Endothelial cell of umbilical vein (primary cell): ENCODE measurements around the gene SRD5A1. TPM values are rescaled to one million over a fixed set of nuclear protein-coding genes. Genes with fewer than 3 reads are reported as not detected.
A peak's percentile ranks its signal among the peaks of the same experiment; 100 is the strongest.

ENCODE experiments used
- BruUV-seq: library from RNA; stranded (reverse); fragments of 400-500 nt; replicated peaks from 2 replicates; lab custom pipeline; 2021; lab: Mats Ljungman, UMichigan
- CTCF ChIA-PET: fragments of 300-600, 350-600 bp; sonication (Branson Sonifier 250); formaldehyde crosslinking; loops from one replicate; lab custom pipeline; 2021; ENCODE audit warnings: antibody characterized with exemption, inconsistent platforms; lab: Charles Lee
- POLR2A ChIA-PET: fragments of 300-600, 350-600 bp; sonication (Branson Sonifier 250); formaldehyde crosslinking; loops from one replicate; lab custom pipeline; 2021; ENCODE audit warnings: antibody characterized with exemption, inconsistent platforms; lab: Charles Lee
- DNase-seq: peaks from one replicate; pipeline ENCODE4 v3.0.0-alpha.2; 2011; ENCODE audit warnings: low read depth, low spot score
- FAIRE-seq: peaks from 2 replicates; lab custom pipeline; 2011; peaks lifted over from hg19 to GRCh38; lab: Jason Lieb, UNC
- H2AFZ ChIP-seq: 2 replicates; pipeline ENCODE4 v1.6.0; 2012; ENCODE audit warnings: low read depth, low read length, control low read depth, inconsistent platforms
- H3K27ac ChIP-seq: 2 replicates; pipeline ENCODE4 v1.5.1; 2011; ENCODE audit warnings: low read depth, mild to moderate bottlenecking, control low read depth, low read length, moderate library complexity; ENCODE audit not compliant: insufficient read depth
- H3K27me3 ChIP-seq, 2 experiments: 2 replicates each; pipeline versions ENCODE4 v1.6.0 to v1.6.1; 2011; ENCODE audit warnings: low read length in 2 of 2, mixed read lengths in 1 of 2; ENCODE audit not compliant: control insufficient read depth in 2 of 2, insufficient read depth in 2 of 2
- H3K36me3 ChIP-seq, 2 experiments: 2 replicates in 1 of 2; 3 replicates in 1 of 2; pipeline ENCODE4 v1.5.1; 2011; ENCODE audit warnings: low read length in 2 of 2, mild to moderate bottlenecking in 1 of 2, moderate library complexity in 1 of 2; ENCODE audit not compliant: control insufficient read depth in 2 of 2, insufficient read depth in 2 of 2; ENCODE audit errors: extremely low read depth in 1 of 2
- H3K4me1 ChIP-seq: 3 replicates; pipeline ENCODE4 v1.5.1; 2011; ENCODE audit warnings: mild to moderate bottlenecking, low read length; ENCODE audit not compliant: control insufficient read depth, insufficient read depth; ENCODE audit errors: extremely low read depth
- H3K4me2 ChIP-seq: 2 replicates; pipeline ENCODE4 v1.6.1; 2011; ENCODE audit warnings: low read length, control low read depth, mixed read lengths; ENCODE audit not compliant: insufficient read depth
- H3K4me3 ChIP-seq, 3 experiments: fragments of 200-600 bp in 1 of 3; sonication (generic), shearing (Covaris generic) in 1 of 3; replicated peaks in 1 of 3; 2 replicates each; pipeline ENCODE4 v1.5.1; 2011 to 2016; ENCODE audit warnings: control low read depth in 3 of 3, low read length in 3 of 3, mild to moderate bottlenecking in 2 of 3, inconsistent platforms in 1 of 3, low read depth in 1 of 3, moderate library complexity in 1 of 3; ENCODE audit not compliant: insufficient read depth in 1 of 3
- H3K79me2 ChIP-seq: 2 replicates; pipeline ENCODE4 v1.6.0; 2012; ENCODE audit warnings: low read length, inconsistent platforms; ENCODE audit not compliant: control insufficient read depth, insufficient read depth
- H3K9ac ChIP-seq: replicated peaks from 2 replicates; pipeline ENCODE3; 2011; ENCODE audit warnings: low read length, control low read depth; ENCODE audit not compliant: insufficient read depth; ENCODE audit errors: extremely low read depth
- H3K9me1 ChIP-seq: replicated peaks from 3 replicates; pipeline ENCODE4 v1.6.0; 2011; ENCODE audit warnings: mild to moderate bottlenecking, low read length; ENCODE audit not compliant: control insufficient read depth, insufficient read depth; ENCODE audit errors: extremely low read depth
- H3K9me3 ChIP-seq: replicated peaks from 2 replicates; pipeline ENCODE4 v1.5.1; 2012; ENCODE audit warnings: low read length, inconsistent platforms; ENCODE audit not compliant: control insufficient read depth, insufficient read depth
- H4K20me1 ChIP-seq: replicated peaks from 2 replicates; pipeline ENCODE3; 2011; ENCODE audit warnings: mild to moderate bottlenecking, low read length; ENCODE audit not compliant: control insufficient read depth, insufficient read depth; ENCODE audit errors: extremely low read depth
- EZH2 ChIP-seq: IDR thresholded peaks from 2 replicates; pipeline ENCODE4 v1.6.1; 2012; ENCODE audit warnings: borderline replicate concordance, low read depth, mild to moderate bottlenecking, moderate library complexity, low read length, inconsistent platforms; ENCODE audit not compliant: severe bottlenecking
- FOS ChIP-seq: IDR thresholded peaks from 2 replicates; pipeline ENCODE4 v1.6.1; 2011; ENCODE audit warnings: mild to moderate bottlenecking, low read length, moderate library complexity, borderline replicate concordance; ENCODE audit not compliant: insufficient read depth
- GATA2 ChIP-seq: IDR thresholded peaks from 2 replicates; pipeline ENCODE4 v1.7.0; 2011; ENCODE audit warnings: low read depth, mild to moderate bottlenecking, moderate library complexity, mixed read lengths, low read length; ENCODE audit not compliant: insufficient read length, insufficient read depth
- JUN ChIP-seq: IDR thresholded peaks from 2 replicates; pipeline ENCODE4 v1.6.1; 2011; ENCODE audit warnings: borderline replicate concordance, low read depth; ENCODE audit not compliant: insufficient read length, insufficient read depth
- MAX ChIP-seq: IDR thresholded peaks from 2 replicates; pipeline ENCODE4 v1.6.1; 2011; ENCODE audit not compliant: insufficient read depth, insufficient read length
- MYC ChIP-seq: IDR thresholded peaks from one replicate; pipeline ENCODE4 v1.6.1; 2011; ENCODE audit warnings: mild to moderate bottlenecking, low read depth, low read length
- POLR2A ChIP-seq: IDR thresholded peaks from 2 replicates; pipeline ENCODE4 v1.6.1; 2012; ENCODE audit warnings: low read depth, mild to moderate bottlenecking, control low read depth, low read length
- POLR2AphosphoS5 ChIP-seq: IDR thresholded peaks from 2 replicates; pipeline ENCODE4 v1.6.1; 2012; ENCODE audit warnings: low read depth, mild to moderate bottlenecking, control low read depth, low read length, moderate library complexity; ENCODE audit not compliant: insufficient read depth
- dilution Hi-C: fragments of 300-500 bp; cut with MboI; formaldehyde crosslinking; loops from one replicate; pipeline ENCODE4 v1.15.0; 2019; ENCODE audit warnings: low sequenced_read_pairs; ENCODE audit not compliant: extremely low pct_ligation_motif_present
- intact Hi-C: fragments of 100-400 bp; cut with micrococcal nuclease; formaldehyde crosslinking; loops from one replicate; pipeline ENCODE4 v1.10.0; 2022
- polyA plus RNA-seq, 4 experiments: library from polyadenylated mRNA; depleted of rRNA in 3 of 4; stranded (reverse) in 3 of 4; unstranded in 1 of 4; fragments of >200 nt; gene quantifications; 2 replicates each; pipeline versions ENCODE4 v1.2.1 to v1.2.3, GENCODE V29; 2011 to 2012; ENCODE audit warnings: missing spikeins in 1 of 4
- total RNA-seq: library from RNA; stranded (reverse); gene quantifications from 2 replicates; pipeline ENCODE4 v1.2.3, GENCODE V29; 2021
- TF ChIP-seq, protein P1 (sequence below), 2 donors: IDR thresholded peaks; 1 replicate in 1 of 2; 2 replicates in 1 of 2; pipeline ENCODE4 v1.5.1; 2011; ENCODE audit warnings: low read length in 2 of 2, mild to moderate bottlenecking in 2 of 2, moderate library complexity in 2 of 2, control low read depth in 1 of 2, inconsistent platforms in 1 of 2, low read depth in 1 of 2; ENCODE audit not compliant: insufficient read depth in 1 of 2; ENCODE audit errors: extremely low read depth in 1 of 2

The SRD5A1 gene
- total and polyA plus RNA-seq, 2 donors (not counting 3 experiments of a cell fraction or from before 2014, with no cell fraction given): 11.6 to 14.8 TPM

DNA sequence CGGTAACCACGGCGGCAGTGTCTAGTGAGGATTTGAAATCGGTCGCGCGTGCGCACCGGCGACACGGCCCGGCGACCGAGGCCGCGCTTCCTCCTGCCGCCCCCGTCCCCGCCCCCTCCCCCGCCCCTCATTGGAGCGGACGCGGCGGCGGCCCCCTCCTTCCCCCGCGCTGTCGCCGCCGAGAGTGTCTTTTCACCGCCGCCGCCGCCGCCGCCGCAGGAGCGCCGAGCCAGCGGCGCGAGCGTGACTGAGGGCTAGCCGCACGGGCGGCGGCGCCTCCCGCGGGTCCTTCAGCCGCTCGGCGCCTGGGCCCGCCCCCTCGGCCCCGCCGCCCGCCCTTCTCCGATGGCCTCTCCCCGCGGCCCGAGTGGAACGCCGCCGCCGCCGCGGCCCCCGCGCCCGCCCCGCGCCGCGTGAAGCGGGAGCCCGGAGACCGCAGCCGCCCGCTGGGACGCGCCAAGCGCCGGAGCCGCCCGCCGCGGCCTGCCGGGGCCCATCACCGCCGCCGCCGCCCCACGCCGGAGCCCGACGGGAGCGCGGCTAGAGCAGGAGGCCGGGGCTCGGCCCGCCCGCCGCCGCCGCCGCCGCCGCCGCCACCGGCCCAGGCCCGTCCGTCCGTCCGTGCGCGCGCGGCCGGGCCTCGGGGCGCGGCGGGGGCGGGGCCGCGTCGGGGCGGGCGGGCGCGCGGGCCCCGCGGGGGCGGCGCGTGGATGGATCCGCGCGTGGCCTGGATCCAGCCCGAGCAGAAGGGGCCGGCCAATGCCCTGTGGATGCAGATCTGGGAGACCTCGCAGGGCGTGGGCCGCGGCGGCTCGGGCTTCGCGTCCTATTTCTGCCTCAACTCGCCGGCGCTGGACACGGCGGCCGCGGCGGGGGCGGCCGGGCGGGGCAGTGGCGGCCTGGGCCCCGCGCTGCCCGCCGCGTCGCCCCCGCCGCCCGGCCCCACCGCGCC is 80.3 kb downstream of the SRD5A1 start, which contains the start of gene TENT4A:
TENT4A (plus strand) TSS at position 159 of the 952 bp plus-strand sequence; CDS start at position 711, 552 bp downstream.
- POLR2A ChIA-PET: interaction anchor here (1.0 to 1.8 kb wide), 4 partner anchors 9 to 81 kb away, joined by 3 to 7 read pairs (median 5); partner anchors contain the start of genes NSUN2 and SRD5A1
- DNase-seq (no peak), FAIRE-seq (no peak)
- peak within 1 kb of the TSS; percentile 36 for H3K9ac ChIP-seq
- dilution Hi-C loops: no loop called here
- H3K4me3 ChIP-seq: peak within 1 kb of the TSS; percentile 74 to 82 (median 81)
- TF ChIP-seq GATA2: no peak
- no peak for TF ChIP-seq MAX
- no peak for TF ChIP-seq POLR2A
- no peak for TF ChIP-seq MYC
- TF ChIP-seq EZH2: no peak
- TF ChIP-seq POLR2AphosphoS5: no peak
- TF ChIP-seq, protein P1, sequence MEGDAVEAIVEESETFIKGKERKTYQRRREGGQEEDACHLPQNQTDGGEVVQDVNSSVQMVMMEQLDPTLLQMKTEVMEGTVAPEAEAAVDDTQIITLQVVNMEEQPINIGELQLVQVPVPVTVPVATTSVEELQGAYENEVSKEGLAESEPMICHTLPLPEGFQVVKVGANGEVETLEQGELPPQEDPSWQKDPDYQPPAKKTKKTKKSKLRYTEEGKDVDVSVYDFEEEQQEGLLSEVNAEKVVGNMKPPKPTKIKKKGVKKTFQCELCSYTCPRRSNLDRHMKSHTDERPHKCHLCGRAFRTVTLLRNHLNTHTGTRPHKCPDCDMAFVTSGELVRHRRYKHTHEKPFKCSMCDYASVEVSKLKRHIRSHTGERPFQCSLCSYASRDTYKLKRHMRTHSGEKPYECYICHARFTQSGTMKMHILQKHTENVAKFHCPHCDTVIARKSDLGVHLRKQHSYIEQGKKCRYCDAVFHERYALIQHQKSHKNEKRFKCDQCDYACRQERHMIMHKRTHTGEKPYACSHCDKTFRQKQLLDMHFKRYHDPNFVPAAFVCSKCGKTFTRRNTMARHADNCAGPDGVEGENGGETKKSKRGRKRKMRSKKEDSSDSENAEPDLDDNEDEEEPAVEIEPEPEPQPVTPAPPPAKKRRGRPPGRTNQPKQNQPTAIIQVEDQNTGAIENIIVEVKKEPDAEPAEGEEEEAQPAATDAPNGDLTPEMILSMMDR (IDR thresholded peaks at IDR 0.05; ENCODE audit: extremely low read depth in 1 of 2, insufficient read depth in 1 of 2, low read depth in 1 of 2, low read length in 2 of 2): no peak
- no peak for TF ChIP-seq JUN
- TF ChIP-seq FOS: no peak
- BruUV-seq: no TSS peak
- intact Hi-C loops: loop anchor here (1.0 to 2.0 kb wide), 4 partner anchors 9 to 1291 kb away; partner anchors contain the start of gene ICE1
- CTCF ChIA-PET: interaction anchor here (0.6 to 2.5 kb wide), 6 partner anchors 16 to 81 kb away, joined by 3 to 14 read pairs (median 4); partner anchors contain the start of genes NSUN2 and SRD5A1
- no peaks in the 10 kb centered on the region for H3K27me3 ChIP-seq
- H3K27ac ChIP-seq: peak within 1 kb of the TSS; percentile 65
- peaks cover 0 to 1% of the 10 kb centered on the region in 2 experiments for H3K36me3 ChIP-seq
- H3K9me3 ChIP-seq: no peaks in the 10 kb centered on the region
- H3K4me1 ChIP-seq: peaks cover 25% of the 10 kb centered on the region
- H3K79me2 ChIP-seq: peaks cover 45% of the 10 kb centered on the region
- H3K9me1 ChIP-seq: no peaks in the 10 kb centered on the region
- peak within 1 kb of the TSS; percentile 93 for H2AFZ ChIP-seq
- H3K4me2 ChIP-seq: peak within 1 kb of the TSS; percentile 75
- H4K20me1 ChIP-seq: peaks cover 2% of the 10 kb centered on the region
